ENCODE measurements around the gene KRTAP25-1. TPM values are rescaled to one million over a fixed set of nuclear protein-coding genes. Genes with fewer than 3 reads are reported as not detected.

Gene KRTAP25-1
- not detected in 5 replicates for total RNA-seq (2022; extraction: Qiagen RNA extraction)

DNA sequence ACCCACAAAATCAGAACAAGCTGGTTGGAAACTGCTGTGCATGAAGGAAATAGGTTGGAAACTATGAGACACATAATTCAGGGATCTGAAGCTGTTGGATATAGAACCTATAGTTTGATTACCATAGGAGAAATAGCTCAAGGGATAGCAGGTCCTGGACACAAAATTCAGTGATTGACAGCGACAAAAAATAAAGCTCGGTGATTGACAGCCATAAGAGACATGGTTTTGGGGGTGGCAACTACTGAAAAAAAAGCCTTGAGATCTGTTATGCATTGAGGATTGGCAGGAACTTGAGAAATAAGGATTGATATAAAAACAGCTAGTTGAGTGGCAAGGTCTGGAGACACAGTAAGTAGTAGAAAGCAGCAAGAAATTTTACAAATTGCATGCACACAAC is at the start of gene KRTAP25-1:
Gene KRTAP25-1, minus strand, starts transcription at position 300 of the 400 bp plus-strand sequence. Its CDS starts 24 bp downstream, at position 276.

DNA sequence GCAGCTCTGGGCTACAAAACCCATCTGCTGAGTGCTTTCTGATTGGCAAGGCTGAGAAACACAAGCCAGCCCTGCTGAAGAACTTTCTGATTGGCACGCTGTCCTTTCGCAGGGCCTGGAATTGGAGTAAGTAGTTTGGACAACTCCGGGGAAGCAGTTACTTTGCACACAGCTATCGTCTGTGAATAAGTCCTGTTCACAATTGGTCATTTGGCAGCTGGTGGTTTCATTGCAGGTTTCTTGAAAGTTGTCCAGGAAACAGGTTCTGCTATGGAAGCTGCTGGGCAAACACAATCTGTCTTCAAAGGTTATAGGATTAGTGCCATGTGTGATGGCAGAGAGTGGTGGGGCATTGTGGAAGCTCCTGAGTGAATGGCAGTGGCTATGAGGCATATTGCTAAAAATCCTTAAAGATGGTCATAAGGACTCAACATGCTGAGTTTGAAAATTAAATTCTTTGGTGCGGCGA is 48.0 kb upstream of the KRTAP25-1 start, which contains the start of gene KRTAP27-1:
Gene KRTAP27-1, minus strand, starts transcription at position 419 of the 469 bp plus-strand sequence. Its CDS starts 26 bp downstream, at position 393.

GRCh38 chr21:30320215-30320614 is 30.9 kb upstream of the KRTAP25-1 start, which contains the start of gene KRTAP26-1:
TSS of gene KRTAP26-1 (minus strand) at chr21:30320315. CDS start at chr21:30320035, 280 bp downstream.

GRCh38 chr21:30282850-30283249 is 6.5 kb downstream of the KRTAP25-1 start, which contains the start of gene KRTAP24-1:
TSS of gene KRTAP24-1 (minus strand) at chr21:30282950. CDS start at chr21:30282932, 18 bp downstream.

Other genes starting within 250 kb of the KRTAP25-1 start
- not detected in 5 replicates for gene CLDN17, start 122.7 kb downstream of the KRTAP25-1 start, total RNA-seq (2022; extraction: Qiagen RNA extraction)
- not detected in 5 replicates for gene CLDN8, start 73.4 kb downstream of the KRTAP25-1 start, total RNA-seq (2022; extraction: Qiagen RNA extraction)
- not detected in 5 replicates for gene KRTAP24-1, start 6.6 kb downstream of the KRTAP25-1 start, total RNA-seq (2022; extraction: Qiagen RNA extraction)
- gene KRTAP26-1, start 30.8 kb upstream of the KRTAP25-1 start, total RNA-seq (2022; extraction: Qiagen RNA extraction) = not detected in 5 replicates
- gene KRTAP27-1, start 48.2 kb upstream of the KRTAP25-1 start, total RNA-seq (2022; extraction: Qiagen RNA extraction) = not detected in 5 replicates
- gene KRTAP23-1, start 59.1 kb upstream of the KRTAP25-1 start, total RNA-seq (2022; extraction: Qiagen RNA extraction) = not detected in 5 replicates
- gene KRTAP13-2, start 82.8 kb upstream of the KRTAP25-1 start, total RNA-seq (2022; extraction: Qiagen RNA extraction) = not detected in 5 replicates
- gene KRTAP13-1, start 106.5 kb upstream of the KRTAP25-1 start, total RNA-seq (2022; extraction: Qiagen RNA extraction) = not detected in 5 replicates
- gene KRTAP13-3, start 136.4 kb upstream of the KRTAP25-1 start, total RNA-seq (2022; extraction: Qiagen RNA extraction) = not detected in 5 replicates
- not detected in 5 replicates for gene KRTAP13-4, start 140.7 kb upstream of the KRTAP25-1 start, total RNA-seq (2022; extraction: Qiagen RNA extraction)
- gene KRTAP15-1, start 150.8 kb upstream of the KRTAP25-1 start, total RNA-seq (2022; extraction: Qiagen RNA extraction) = not detected in 5 replicates
- gene KRTAP19-1, start 190.9 kb upstream of the KRTAP25-1 start, total RNA-seq (2022; extraction: Qiagen RNA extraction) = not detected in 5 replicates
- not detected in 5 replicates for gene KRTAP19-2, start 197.9 kb upstream of the KRTAP25-1 start, total RNA-seq (2022; extraction: Qiagen RNA extraction)
- gene KRTAP19-3, start 202.5 kb upstream of the KRTAP25-1 start, total RNA-seq (2022; extraction: Qiagen RNA extraction) = not detected in 5 replicates
- not detected in 5 replicates for gene KRTAP19-4, start 207.7 kb upstream of the KRTAP25-1 start, total RNA-seq (2022; extraction: Qiagen RNA extraction)
- not detected in 5 replicates for gene KRTAP19-5, start 212.6 kb upstream of the KRTAP25-1 start, total RNA-seq (2022; extraction: Qiagen RNA extraction)

All from A549 treated with CORT108297 at 1 μM for 4 hours (cell line).